ENCODE results near the gene MXD3.

The MXD3 gene

DNA sequence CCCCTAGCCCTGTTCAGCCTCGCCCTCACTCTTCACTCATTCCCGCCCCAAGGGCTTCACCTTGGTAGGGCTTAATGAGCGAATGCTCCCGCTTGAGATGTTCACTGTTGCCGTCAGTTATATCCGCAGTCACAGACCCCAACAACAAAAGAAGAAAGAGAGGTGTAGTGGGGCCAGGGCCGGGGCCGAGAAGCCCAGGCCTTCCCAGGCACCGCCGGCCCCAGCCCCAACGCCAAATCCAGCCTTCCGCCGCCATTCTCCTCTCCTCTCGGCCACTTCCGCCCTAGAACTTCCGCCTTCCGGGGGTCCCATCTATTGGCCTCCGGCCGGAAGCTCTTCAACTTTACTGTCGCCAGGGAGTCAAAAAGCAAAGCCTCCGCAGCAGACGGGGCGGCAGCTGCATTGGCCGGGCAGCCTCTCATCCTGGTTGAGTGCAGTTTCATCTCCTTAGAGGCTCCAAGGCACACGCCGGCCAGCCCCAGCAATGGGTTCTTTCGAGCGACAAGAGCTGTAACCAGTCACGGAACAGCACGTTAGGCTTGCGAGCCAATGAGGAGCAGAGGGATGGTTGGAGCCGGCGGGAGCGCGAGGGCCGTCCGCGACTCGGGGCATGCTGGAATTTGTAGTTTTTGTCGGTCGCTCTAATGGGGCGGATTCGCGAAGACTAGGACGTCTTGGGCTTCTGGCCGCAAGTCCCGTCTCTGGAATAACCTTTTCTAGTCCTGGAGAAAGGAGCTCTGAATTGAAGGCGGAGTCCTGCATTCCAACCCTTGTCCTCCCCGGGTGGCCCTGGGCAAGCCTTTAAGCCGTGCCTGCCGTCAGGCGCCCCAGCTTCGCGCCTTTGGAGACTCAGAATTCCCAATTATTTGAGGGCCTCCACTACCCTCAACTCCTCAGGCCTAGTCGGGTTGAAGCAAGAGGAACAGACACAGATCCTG lies 40.0 kb upstream of the MXD3 start, which contains the start of gene LMAN2 (continued):
- TF ChIP-seq AEBP2 (tag by site-specific recombination; IDR thresholded peaks at IDR 0.05; ENCODE audit: borderline replicate concordance) (no peak), KLF7 (tag by site-specific recombination; IDR thresholded peaks at IDR 0.05; ENCODE audit: borderline replicate concordance) (peak; percentile 86), ZNF416 (tag by site-specific recombination; IDR thresholded peaks at IDR 0.05) (no peak), SP2 (tag by site-specific recombination; IDR thresholded peaks at IDR 0.05) (peak; percentile 93), GLIS1 (tag by site-specific recombination; IDR thresholded peaks at IDR 0.05) (0 out of 2 replicates have a peak, but pooled peaks have one; percentile 20), INSM2 (tag by site-specific recombination; IDR thresholded peaks at IDR 0.05) (peak; percentile 75; the same call in 1 of the 2 replicates), ZNF621 (tag by site-specific recombination; IDR thresholded peaks at IDR 0.05) (no peak), KLF16 (tag by site-specific recombination; IDR thresholded peaks at IDR 0.05) (peak; percentile 78), KLF17 (tag by site-specific recombination; IDR thresholded peaks at IDR 0.05) (peak; percentile 60), ZNF2 (tag by site-specific recombination; IDR thresholded peaks at IDR 0.05) (peak; percentile 98), ZNF184 (tag by site-specific recombination; IDR thresholded peaks at IDR 0.05) (no peak)
- TF ChIP-seq, protein P1, sequence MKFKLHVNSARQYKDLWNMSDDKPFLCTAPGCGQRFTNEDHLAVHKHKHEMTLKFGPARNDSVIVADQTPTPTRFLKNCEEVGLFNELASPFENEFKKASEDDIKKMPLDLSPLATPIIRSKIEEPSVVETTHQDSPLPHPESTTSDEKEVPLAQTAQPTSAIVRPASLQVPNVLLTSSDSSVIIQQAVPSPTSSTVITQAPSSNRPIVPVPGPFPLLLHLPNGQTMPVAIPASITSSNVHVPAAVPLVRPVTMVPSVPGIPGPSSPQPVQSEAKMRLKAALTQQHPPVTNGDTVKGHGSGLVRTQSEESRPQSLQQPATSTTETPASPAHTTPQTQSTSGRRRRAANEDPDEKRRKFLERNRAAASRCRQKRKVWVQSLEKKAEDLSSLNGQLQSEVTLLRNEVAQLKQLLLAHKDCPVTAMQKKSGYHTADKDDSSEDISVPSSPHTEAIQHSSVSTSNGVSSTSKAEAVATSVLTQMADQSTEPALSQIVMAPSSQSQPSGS (tag by site-specific recombination; IDR thresholded peaks at IDR 0.05; ENCODE audit: low read depth), result no peak

GRCh38 chr5:177350776-177351391 lies 39.2 kb upstream of the MXD3 start:
- Histone ChIP-seq H3K4me3 (ENCODE audit: low read depth, low read length) (peak overlapping the region; percentile 61), H3K9me3 (ENCODE audit: control insufficient read depth, insufficient read depth, low read depth, low read length) (no peaks in the 10 kb centered on the region), H3K4me1 (ENCODE audit: control insufficient read depth, insufficient read depth, low read length) (peaks cover 20% of the 10 kb centered on the region; the same call in 1 of the 2 replicates), H3K36me3 (ENCODE audit: control insufficient read depth in 2 of 2, insufficient read depth in 1 of 2, low read length in 2 of 2) (peaks cover 0 to 23% of the 10 kb centered on the region in 2 experiments; a peak in 2 of 3 replicates), H3K27ac (ENCODE audit: extremely low read depth, low read depth, low read length) (peak overlapping the region; percentile 92)
- ChIA-PET POLR2A (interaction anchor here (0.9 to 3.0 kb wide), 11 partner anchors 10 to 146 kb away, joined by 4 to 26 read pairs (median 8); partner anchors contain the start of genes GRK6, MXD3 and PDLIM7), CTCF (interaction anchor here (0.7 to 3.2 kb wide), 11 partner anchors 9 to 151 kb away, joined by 3 to 26 read pairs (median 5); no protein-coding TSS in a partner anchor)
- no peak for TF ChIP-seq ZNF777 (tag by site-specific recombination; IDR thresholded peaks at IDR 0.05; ENCODE audit: borderline replicate concordance)
- TF ChIP-seq ZNF433 (tag by site-specific recombination; IDR thresholded peaks at IDR 0.05; ENCODE audit: low read depth), result no peak
- TF ChIP-seq, protein P2, sequence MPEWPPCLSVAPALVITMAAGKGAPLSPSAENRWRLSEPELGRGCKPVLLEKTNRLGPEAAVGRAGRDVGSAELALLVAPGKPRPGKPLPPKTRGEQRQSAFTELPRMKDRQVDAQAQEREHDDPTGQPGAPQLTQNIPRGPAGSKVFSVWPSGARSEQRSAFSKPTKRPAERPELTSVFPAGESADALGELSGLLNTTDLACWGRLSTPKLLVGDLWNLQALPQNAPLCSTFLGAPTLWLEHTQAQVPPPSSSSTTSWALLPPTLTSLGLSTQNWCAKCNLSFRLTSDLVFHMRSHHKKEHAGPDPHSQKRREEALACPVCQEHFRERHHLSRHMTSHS (tag by site-specific recombination; IDR thresholded peaks at IDR 0.05), result no peak
- no peak for TF ChIP-seq ZBTB7A (tag by site-specific recombination; IDR thresholded peaks at IDR 0.05; ENCODE audit: low read depth)
- TF ChIP-seq ZNF23 (tag by site-specific recombination; IDR thresholded peaks at IDR 0.05; ENCODE audit: borderline replicate concordance), result no peak
- TF ChIP-seq ZNF510 (tag by site-specific recombination; IDR thresholded peaks at IDR 0.05; ENCODE audit: insufficient replicate concordance), result no peak
- TF ChIP-seq, protein P3, sequence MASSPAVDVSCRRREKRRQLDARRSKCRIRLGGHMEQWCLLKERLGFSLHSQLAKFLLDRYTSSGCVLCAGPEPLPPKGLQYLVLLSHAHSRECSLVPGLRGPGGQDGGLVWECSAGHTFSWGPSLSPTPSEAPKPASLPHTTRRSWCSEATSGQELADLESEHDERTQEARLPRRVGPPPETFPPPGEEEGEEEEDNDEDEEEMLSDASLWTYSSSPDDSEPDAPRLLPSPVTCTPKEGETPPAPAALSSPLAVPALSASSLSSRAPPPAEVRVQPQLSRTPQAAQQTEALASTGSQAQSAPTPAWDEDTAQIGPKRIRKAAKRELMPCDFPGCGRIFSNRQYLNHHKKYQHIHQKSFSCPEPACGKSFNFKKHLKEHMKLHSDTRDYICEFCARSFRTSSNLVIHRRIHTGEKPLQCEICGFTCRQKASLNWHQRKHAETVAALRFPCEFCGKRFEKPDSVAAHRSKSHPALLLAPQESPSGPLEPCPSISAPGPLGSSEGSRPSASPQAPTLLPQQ (tag by site-specific recombination; IDR thresholded peaks at IDR 0.05), result no peak
- TF ChIP-seq ELK4 (IDR thresholded peaks at IDR 0.05; ENCODE audit: borderline replicate concordance, low read depth, low read length), result no peak
